Testis (tissue), 2 donors: ENCODE measurements around the gene COX10.

Source experiments
- POLR2A ChIP-seq: fragments of 450-650 bp; IDR thresholded peaks from one replicate; pipeline ENCODE4 v1.6.1; 2017; ENCODE audit warnings: antibody characterized with exemption, mild to moderate bottlenecking, moderate library complexity
- TF ChIP-seq, protein P1 (sequence below), 3 experiments: fragments of 450-650 bp in 2 of 3; fragments of 200-600 bp in 1 of 3; sonication (generic) in 1 of 3; IDR thresholded peaks; one replicate each; pipeline ENCODE4 v1.5.1; 2016 to 2019; ENCODE audit warnings: antibody characterized with exemption in 3 of 3, mild to moderate bottlenecking in 2 of 3, moderate library complexity in 1 of 3

DNA sequence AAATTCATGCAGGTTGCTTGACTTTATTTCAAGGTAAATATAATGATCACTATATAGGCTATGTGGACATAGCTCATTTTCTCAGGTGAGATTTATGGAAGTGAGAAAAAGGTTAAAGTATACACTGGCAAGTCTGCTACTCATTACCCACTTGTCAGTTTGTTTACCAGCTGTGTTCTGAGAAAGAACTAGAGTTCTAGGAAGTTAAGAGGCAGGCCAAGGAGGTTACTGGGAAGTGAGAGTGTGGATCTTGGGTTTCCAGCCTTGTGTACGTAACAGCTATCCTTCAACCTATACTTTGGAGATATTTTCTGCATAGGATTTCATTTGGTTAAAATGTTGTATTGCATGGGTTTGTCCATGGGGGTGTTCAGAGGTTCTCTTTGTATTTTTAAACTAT, 31.9 kb upstream of the COX10 start:
- no peak for TF ChIP-seq POLR2A
- TF ChIP-seq, protein P1, sequence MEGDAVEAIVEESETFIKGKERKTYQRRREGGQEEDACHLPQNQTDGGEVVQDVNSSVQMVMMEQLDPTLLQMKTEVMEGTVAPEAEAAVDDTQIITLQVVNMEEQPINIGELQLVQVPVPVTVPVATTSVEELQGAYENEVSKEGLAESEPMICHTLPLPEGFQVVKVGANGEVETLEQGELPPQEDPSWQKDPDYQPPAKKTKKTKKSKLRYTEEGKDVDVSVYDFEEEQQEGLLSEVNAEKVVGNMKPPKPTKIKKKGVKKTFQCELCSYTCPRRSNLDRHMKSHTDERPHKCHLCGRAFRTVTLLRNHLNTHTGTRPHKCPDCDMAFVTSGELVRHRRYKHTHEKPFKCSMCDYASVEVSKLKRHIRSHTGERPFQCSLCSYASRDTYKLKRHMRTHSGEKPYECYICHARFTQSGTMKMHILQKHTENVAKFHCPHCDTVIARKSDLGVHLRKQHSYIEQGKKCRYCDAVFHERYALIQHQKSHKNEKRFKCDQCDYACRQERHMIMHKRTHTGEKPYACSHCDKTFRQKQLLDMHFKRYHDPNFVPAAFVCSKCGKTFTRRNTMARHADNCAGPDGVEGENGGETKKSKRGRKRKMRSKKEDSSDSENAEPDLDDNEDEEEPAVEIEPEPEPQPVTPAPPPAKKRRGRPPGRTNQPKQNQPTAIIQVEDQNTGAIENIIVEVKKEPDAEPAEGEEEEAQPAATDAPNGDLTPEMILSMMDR (IDR thresholded peaks at IDR 0.05) = no peak
